ENCODE measurements around the gene TTC38.

DNA sequence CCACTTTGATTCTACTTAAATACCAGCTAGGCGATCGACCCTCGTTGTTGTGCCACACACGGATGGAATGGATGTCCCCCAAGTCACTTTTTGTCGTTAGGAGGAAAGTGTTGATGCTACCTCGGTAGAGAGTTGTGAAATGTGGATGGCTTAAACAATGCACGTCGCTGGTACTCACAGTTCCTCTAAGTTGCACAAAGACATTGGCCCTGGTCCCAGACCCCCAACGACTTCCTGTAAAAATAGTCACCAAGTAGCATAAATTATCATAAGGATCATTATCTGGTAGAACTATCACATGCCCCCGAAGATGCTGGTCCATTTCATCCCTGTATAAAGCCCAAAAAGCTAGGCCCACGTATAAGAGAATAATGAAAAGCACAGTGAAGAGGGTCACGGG is 8.4 kb upstream of the TTC38 start:
- no peak for TF ChIP-seq SALL2 (tag by site-specific recombination; IDR thresholded peaks at IDR 0.05; ENCODE audit: borderline replicate concordance)
- TF ChIP-seq, protein P1, sequence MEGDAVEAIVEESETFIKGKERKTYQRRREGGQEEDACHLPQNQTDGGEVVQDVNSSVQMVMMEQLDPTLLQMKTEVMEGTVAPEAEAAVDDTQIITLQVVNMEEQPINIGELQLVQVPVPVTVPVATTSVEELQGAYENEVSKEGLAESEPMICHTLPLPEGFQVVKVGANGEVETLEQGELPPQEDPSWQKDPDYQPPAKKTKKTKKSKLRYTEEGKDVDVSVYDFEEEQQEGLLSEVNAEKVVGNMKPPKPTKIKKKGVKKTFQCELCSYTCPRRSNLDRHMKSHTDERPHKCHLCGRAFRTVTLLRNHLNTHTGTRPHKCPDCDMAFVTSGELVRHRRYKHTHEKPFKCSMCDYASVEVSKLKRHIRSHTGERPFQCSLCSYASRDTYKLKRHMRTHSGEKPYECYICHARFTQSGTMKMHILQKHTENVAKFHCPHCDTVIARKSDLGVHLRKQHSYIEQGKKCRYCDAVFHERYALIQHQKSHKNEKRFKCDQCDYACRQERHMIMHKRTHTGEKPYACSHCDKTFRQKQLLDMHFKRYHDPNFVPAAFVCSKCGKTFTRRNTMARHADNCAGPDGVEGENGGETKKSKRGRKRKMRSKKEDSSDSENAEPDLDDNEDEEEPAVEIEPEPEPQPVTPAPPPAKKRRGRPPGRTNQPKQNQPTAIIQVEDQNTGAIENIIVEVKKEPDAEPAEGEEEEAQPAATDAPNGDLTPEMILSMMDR (tag by site-specific recombination; IDR thresholded peaks at IDR 0.05): no peak
- no peak for TF ChIP-seq ELK4 (IDR thresholded peaks at IDR 0.05; ENCODE audit: borderline replicate concordance, low read depth, low read length)
- TF ChIP-seq PATZ1 (tag by site-specific recombination; IDR thresholded peaks at IDR 0.05): no peak
- TF ChIP-seq, protein P2, sequence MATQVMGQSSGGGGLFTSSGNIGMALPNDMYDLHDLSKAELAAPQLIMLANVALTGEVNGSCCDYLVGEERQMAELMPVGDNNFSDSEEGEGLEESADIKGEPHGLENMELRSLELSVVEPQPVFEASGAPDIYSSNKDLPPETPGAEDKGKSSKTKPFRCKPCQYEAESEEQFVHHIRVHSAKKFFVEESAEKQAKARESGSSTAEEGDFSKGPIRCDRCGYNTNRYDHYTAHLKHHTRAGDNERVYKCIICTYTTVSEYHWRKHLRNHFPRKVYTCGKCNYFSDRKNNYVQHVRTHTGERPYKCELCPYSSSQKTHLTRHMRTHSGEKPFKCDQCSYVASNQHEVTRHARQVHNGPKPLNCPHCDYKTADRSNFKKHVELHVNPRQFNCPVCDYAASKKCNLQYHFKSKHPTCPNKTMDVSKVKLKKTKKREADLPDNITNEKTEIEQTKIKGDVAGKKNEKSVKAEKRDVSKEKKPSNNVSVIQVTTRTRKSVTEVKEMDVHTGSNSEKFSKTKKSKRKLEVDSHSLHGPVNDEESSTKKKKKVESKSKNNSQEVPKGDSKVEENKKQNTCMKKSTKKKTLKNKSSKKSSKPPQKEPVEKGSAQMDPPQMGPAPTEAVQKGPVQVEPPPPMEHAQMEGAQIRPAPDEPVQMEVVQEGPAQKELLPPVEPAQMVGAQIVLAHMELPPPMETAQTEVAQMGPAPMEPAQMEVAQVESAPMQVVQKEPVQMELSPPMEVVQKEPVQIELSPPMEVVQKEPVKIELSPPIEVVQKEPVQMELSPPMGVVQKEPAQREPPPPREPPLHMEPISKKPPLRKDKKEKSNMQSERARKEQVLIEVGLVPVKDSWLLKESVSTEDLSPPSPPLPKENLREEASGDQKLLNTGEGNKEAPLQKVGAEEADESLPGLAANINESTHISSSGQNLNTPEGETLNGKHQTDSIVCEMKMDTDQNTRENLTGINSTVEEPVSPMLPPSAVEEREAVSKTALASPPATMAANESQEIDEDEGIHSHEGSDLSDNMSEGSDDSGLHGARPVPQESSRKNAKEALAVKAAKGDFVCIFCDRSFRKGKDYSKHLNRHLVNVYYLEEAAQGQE (tag by site-specific recombination; IDR thresholded peaks at IDR 0.05): no peak
- TF ChIP-seq ZNF121 (tag by site-specific recombination; IDR thresholded peaks at IDR 0.05): no peak
- TF ChIP-seq ZNF747 (tag by site-specific recombination; IDR thresholded peaks at IDR 0.05): no peak
